ENCODE measurements around the gene ST3GAL5. TPM values are rescaled to one million over a fixed set of nuclear protein-coding genes. Genes with fewer than 3 reads are reported as not detected.

The ST3GAL5 gene
- total and polyA plus RNA-seq, 2 donors (not counting 1 experiment from before 2014, with no cell fraction given), result 42.6 to 94.3 TPM

DNA sequence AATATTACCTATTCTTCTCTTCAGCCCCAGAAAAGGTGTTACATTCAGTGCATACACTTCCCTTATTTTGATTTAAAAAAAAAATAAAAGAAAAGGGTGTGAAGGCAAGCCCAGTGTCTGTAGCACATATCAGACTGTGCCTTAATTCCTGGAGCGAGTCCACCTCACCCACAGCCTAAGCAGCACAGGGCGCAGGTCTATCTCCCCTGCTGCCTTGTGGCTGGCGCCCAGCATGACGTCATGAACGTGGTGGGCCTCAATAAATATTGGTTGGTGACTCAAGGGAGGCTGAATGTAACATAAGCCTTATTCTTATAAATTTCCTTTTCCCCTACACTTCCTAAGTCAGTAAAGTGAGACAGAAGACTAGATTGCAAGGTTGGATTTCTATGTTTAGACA lies 26.4 kb downstream of the ST3GAL5 start:
- Mint-ChIP-seq H3K4me1 (peaks cover 78% of the 10 kb centered on the region), H3K4me3 (peak overlapping the region; percentile 67), H3K27ac (peak overlapping the region; percentile 90), H3K9me3 (ENCODE audit: insufficient read depth) (no peaks in the 10 kb centered on the region), H3K27me3 (no peaks in the 10 kb centered on the region)
- intact Hi-C loops (cut with micrococcal nuclease), result loop anchor here (2.0 kb wide), 1 partner anchor 16 kb away; no protein-coding TSS in a partner anchor
- peak; percentile 52 for ATAC-seq (ENCODE audit: low read depth)
- no peak overlapping the region for H3K9ac ChIP-seq (ENCODE audit: low read length)
- ChIA-PET CTCF (no interaction called here), POLR2A (interaction anchor here (1.6 kb wide), 1 partner anchor 9 kb away, joined by 7 read pairs; no protein-coding TSS in a partner anchor)
- peak overlapping the region; percentile 78 to 92 for H3K27ac ChIP-seq (ENCODE audit: low read length in 2 of 2)
- WGBS (ENCODE audit: insufficient coverage), result no CpG with 5 or more reads among the region's 5 CpGs
- H4K20me1 ChIP-seq (ENCODE audit: control insufficient read depth, insufficient read depth, low read length, poor library complexity, severe bottlenecking), result no peaks in the 10 kb centered on the region
- TF ChIP-seq EZH2 (IDR thresholded peaks at IDR 0.05; ENCODE audit: borderline replicate concordance, insufficient read depth, low read depth, low read length, poor library complexity, severe bottlenecking), result no peak
- TF ChIP-seq, protein P1, sequence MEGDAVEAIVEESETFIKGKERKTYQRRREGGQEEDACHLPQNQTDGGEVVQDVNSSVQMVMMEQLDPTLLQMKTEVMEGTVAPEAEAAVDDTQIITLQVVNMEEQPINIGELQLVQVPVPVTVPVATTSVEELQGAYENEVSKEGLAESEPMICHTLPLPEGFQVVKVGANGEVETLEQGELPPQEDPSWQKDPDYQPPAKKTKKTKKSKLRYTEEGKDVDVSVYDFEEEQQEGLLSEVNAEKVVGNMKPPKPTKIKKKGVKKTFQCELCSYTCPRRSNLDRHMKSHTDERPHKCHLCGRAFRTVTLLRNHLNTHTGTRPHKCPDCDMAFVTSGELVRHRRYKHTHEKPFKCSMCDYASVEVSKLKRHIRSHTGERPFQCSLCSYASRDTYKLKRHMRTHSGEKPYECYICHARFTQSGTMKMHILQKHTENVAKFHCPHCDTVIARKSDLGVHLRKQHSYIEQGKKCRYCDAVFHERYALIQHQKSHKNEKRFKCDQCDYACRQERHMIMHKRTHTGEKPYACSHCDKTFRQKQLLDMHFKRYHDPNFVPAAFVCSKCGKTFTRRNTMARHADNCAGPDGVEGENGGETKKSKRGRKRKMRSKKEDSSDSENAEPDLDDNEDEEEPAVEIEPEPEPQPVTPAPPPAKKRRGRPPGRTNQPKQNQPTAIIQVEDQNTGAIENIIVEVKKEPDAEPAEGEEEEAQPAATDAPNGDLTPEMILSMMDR (IDR thresholded peaks at IDR 0.05), result no peak
- no peak overlapping the region for H3K4me3 ChIP-seq (ENCODE audit: control extremely low read depth in 1 of 5, extremely low read depth in 1 of 5, insufficient read depth in 1 of 5, low read depth in 2 of 5, low read length in 4 of 5)
- H3K27me3 ChIP-seq (replicated peaks in 1 of 4; ENCODE audit: control extremely low read depth in 1 of 4, control insufficient read depth in 3 of 4, insufficient read depth in 4 of 4, low read length in 3 of 4), result no peaks in the 10 kb centered on the region
- H3K79me2 ChIP-seq (ENCODE audit: control insufficient read depth, insufficient read depth, low read length), result peaks cover 49% of the 10 kb centered on the region
- no peak overlapping the region for H2AFZ ChIP-seq (ENCODE audit: insufficient read depth, low read depth, low read length, poor library complexity, severe bottlenecking)
- peak; percentile 57 for DNase-seq
- H3K4me2 ChIP-seq (replicated peaks; ENCODE audit: low read depth, low read length, poor library complexity, severe bottlenecking), result peak overlapping the region; percentile 54
- H3K9me3 ChIP-seq (ENCODE audit: control extremely low read depth in 1 of 3, control insufficient read depth in 2 of 3, insufficient read depth in 1 of 3, low read length in 2 of 3), result no peaks in the 10 kb centered on the region
- H3K36me3 ChIP-seq (replicated peaks in 1 of 2; ENCODE audit: control extremely low read depth in 1 of 2, control insufficient read depth in 1 of 2, extremely low read depth in 1 of 2, insufficient read depth in 2 of 2, low read length in 1 of 2), result peaks cover 11 to 41% of the 10 kb centered on the region in 2 experiments
- peaks cover 33 to 37% of the 10 kb centered on the region in 2 donors for H3K4me1 ChIP-seq (ENCODE audit: control insufficient read depth in 2 of 2, insufficient read depth in 2 of 2, low read length in 2 of 2)

DNA sequence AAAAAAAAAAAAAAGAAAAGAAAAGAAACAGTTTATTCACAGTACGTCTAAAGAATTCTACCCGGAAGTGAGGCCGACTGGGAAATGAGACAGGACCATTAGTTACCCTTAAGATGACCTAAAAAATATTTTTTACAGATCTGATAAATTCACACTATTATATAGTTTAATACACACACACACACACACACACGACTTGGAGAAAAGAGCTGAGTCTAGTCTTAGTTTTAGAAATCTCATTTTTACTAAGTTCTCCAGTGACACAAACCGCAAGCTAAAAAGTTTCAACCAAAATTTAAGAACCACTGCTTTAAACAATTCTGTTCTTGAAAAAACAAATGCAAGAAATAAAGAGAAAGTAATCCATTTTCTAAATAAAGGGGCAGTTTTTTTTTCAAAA lies 27.1 kb downstream of the ST3GAL5 start:
- TF ChIP-seq EZH2 (IDR thresholded peaks at IDR 0.05; ENCODE audit: borderline replicate concordance, insufficient read depth, low read depth, low read length, poor library complexity, severe bottlenecking), result no peak
- TF ChIP-seq, protein P1 (IDR thresholded peaks at IDR 0.05), result no peak
- peaks cover 33 to 37% of the 10 kb centered on the region in 2 donors for H3K4me1 ChIP-seq (ENCODE audit: control insufficient read depth in 2 of 2, insufficient read depth in 2 of 2, low read length in 2 of 2)
- peaks cover 10 to 44% of the 10 kb centered on the region in 2 experiments for H3K36me3 ChIP-seq (replicated peaks in 1 of 2; ENCODE audit: control extremely low read depth in 1 of 2, control insufficient read depth in 1 of 2, extremely low read depth in 1 of 2, insufficient read depth in 2 of 2, low read length in 1 of 2)
- H3K9ac ChIP-seq (ENCODE audit: low read length), result peak overlapping the region; percentile 32
- Mint-ChIP-seq H3K4me1 (peaks cover 73% of the 10 kb centered on the region), H3K27ac (peak overlapping the region; percentile 67), H3K4me3 (peak overlapping the region; percentile 64), H3K9me3 (ENCODE audit: insufficient read depth) (no peaks in the 10 kb centered on the region), H3K27me3 (no peaks in the 10 kb centered on the region)
- H2AFZ ChIP-seq (ENCODE audit: insufficient read depth, low read depth, low read length, poor library complexity, severe bottlenecking), result no peak overlapping the region
- peak overlapping the region; percentile 78 to 92 for H3K27ac ChIP-seq (ENCODE audit: low read length in 2 of 2)
- ATAC-seq (ENCODE audit: low read depth), result no peak
- POLR2A ChIA-PET, result interaction anchor here (0.7 to 1.5 kb wide), 4 partner anchors 10 to 218 kb away, joined by 3 to 6 read pairs (median 4); no protein-coding TSS in a partner anchor
- H3K4me2 ChIP-seq (replicated peaks; ENCODE audit: low read depth, low read length, poor library complexity, severe bottlenecking), result peak overlapping the region; percentile 54
- intact Hi-C loops (cut with micrococcal nuclease), result loop anchor here (1.0 to 2.0 kb wide), 2 partner anchors 8 to 15 kb away; no protein-coding TSS in a partner anchor
- H4K20me1 ChIP-seq (ENCODE audit: control insufficient read depth, insufficient read depth, low read length, poor library complexity, severe bottlenecking), result no peaks in the 10 kb centered on the region
- H3K9me3 ChIP-seq (ENCODE audit: control extremely low read depth in 1 of 3, control insufficient read depth in 2 of 3, insufficient read depth in 1 of 3, low read length in 2 of 3), result no peaks in the 10 kb centered on the region
- peaks cover 45% of the 10 kb centered on the region for H3K79me2 ChIP-seq (ENCODE audit: control insufficient read depth, insufficient read depth, low read length)
- H3K4me3 ChIP-seq (ENCODE audit: control extremely low read depth in 1 of 5, extremely low read depth in 1 of 5, insufficient read depth in 1 of 5, low read depth in 2 of 5, low read length in 4 of 5), result peak overlapping the region in 1 of 5 experiments; percentile 17
- no CpG with 5 or more reads among the region's 5 CpGs for WGBS (ENCODE audit: insufficient coverage)
- DNase-seq, result no peak
- CTCF ChIA-PET, result interaction anchor here (0.7 to 0.9 kb wide), 3 partner anchors 10 to 217 kb away, joined by 3 read pairs; no protein-coding TSS in a partner anchor
- H3K27me3 ChIP-seq (replicated peaks in 1 of 4; ENCODE audit: control extremely low read depth in 1 of 4, control insufficient read depth in 3 of 4, insufficient read depth in 4 of 4, low read length in 3 of 4), result no peaks in the 10 kb centered on the region

Data from B cell (primary cell).